ENCODE measurements around the gene KCNH4. TPM values are rescaled to one million over a fixed set of nuclear protein-coding genes. Genes with fewer than 3 reads are reported as not detected.

Gene KCNH4
- total RNA-seq, 1 experiment from 2014 or later = 1.5 TPM

- ChIA-PET CTCF (interaction anchor here (0.6 to 0.7 kb wide), 2 partner anchors 126 to 140 kb away, joined by 3 to 5 read pairs; no protein-coding TSS in a partner anchor), POLR2A (no interaction called here)
- Histone ChIP-seq H3K4me3 (ENCODE audit: low read depth in 2 of 2, low read length in 2 of 2) (no peak overlapping the region), H3K4me1 (ENCODE audit: control insufficient read depth, insufficient read depth, low read length) (peaks cover 7% of the 10 kb centered on the region; the same call in 1 of the 2 replicates), H3K36me3 (ENCODE audit: control insufficient read depth, insufficient read depth, low read length) (no peaks in the 10 kb centered on the region), H3K27me3 (ENCODE audit: control insufficient read depth, insufficient read depth, low read length) (no peaks in the 10 kb centered on the region), H3K27ac (ENCODE audit: low read length) (no peak overlapping the region), H3K9me3 (ENCODE audit: control insufficient read depth, insufficient read depth, low read depth, low read length) (no peaks in the 10 kb centered on the region)
- intact Hi-C loops (cut with micrococcal nuclease; ENCODE audit: unreplicated experiment) = no loop called here
- no peak for ATAC-seq
- no peak for DNase-seq (ENCODE audit: low read depth, low spot score)
- TF ChIP-seq CTCF (IDR thresholded peaks at IDR 0.05) (no peak; the same call in 1 of the 2 replicates), POLR2AphosphoS5 (IDR thresholded peaks at IDR 0.05; ENCODE audit: low read depth, low read length) (no peak), TCF7L2 (IDR thresholded peaks at IDR 0.05; ENCODE audit: low read depth, low read length) (no peak), SIN3A (IDR thresholded peaks at IDR 0.05; ENCODE audit: borderline replicate concordance, insufficient read depth, low read depth, low read length) (no peak), REST (IDR thresholded peaks at IDR 0.05; ENCODE audit: insufficient read depth in 1 of 2, low read depth in 2 of 2, low read length in 1 of 2) (no peak)
- in situ Hi-C loops (cut with HindIII; ENCODE audit: low pct_unique_long_range_greater_than_20kb, low sequenced_read_pairs) = no loop called here
- no TSS peak for BruUV-seq (replicated peaks)
Observed at GRCh38 chr17:42124256-42124655, 56.7 kb downstream of the KCNH4 start.

- no TSS peak for BruUV-seq (replicated peaks)
- CTCF ChIA-PET = no interaction called here
- in situ Hi-C loops (cut with HindIII; ENCODE audit: low pct_unique_long_range_greater_than_20kb, low sequenced_read_pairs) = no loop called here
Observed at GRCh38 chr17:42122371-42123303, 58.3 kb downstream of the KCNH4 start, which contains the start of gene HSPB9. TSS of gene HSPB9 (plus strand) at chr17:42122804. CDS start at chr17:42122851, 47 bp downstream.

More at GRCh38 chr17:42122371-42123303, 58.3 kb downstream of the KCNH4 start, which contains the start of gene HSPB9:
- ATAC-seq (no peak), DNase-seq (ENCODE audit: low read depth, low spot score) (no peak)
- no peak for TF ChIP-seq POLR2AphosphoS5 (IDR thresholded peaks at IDR 0.05; ENCODE audit: low read depth, low read length)
- no peak for TF ChIP-seq TCF7L2 (IDR thresholded peaks at IDR 0.05; ENCODE audit: low read depth, low read length)
- TF ChIP-seq SIN3A (IDR thresholded peaks at IDR 0.05; ENCODE audit: borderline replicate concordance, insufficient read depth, low read depth, low read length) = no peak
- TF ChIP-seq REST (IDR thresholded peaks at IDR 0.05; ENCODE audit: insufficient read depth in 1 of 2, low read depth in 2 of 2, low read length in 1 of 2) = no peak
- TF ChIP-seq CTCF (IDR thresholded peaks at IDR 0.05) = no peak
- Histone ChIP-seq H3K4me3 (ENCODE audit: low read depth in 2 of 2, low read length in 2 of 2) (no peak within 1 kb of the TSS), H3K36me3 (ENCODE audit: control insufficient read depth, insufficient read depth, low read length) (no peaks in the 10 kb centered on the region), H3K9me3 (ENCODE audit: control insufficient read depth, insufficient read depth, low read depth, low read length) (no peaks in the 10 kb centered on the region), H3K4me1 (ENCODE audit: control insufficient read depth, insufficient read depth, low read length) (peaks cover 7% of the 10 kb centered on the region; the same call in 1 of the 2 replicates), H3K27ac (ENCODE audit: low read length) (no peak within 1 kb of the TSS), H3K27me3 (ENCODE audit: control insufficient read depth, insufficient read depth, low read length) (no peaks in the 10 kb centered on the region)
- intact Hi-C loops (cut with micrococcal nuclease; ENCODE audit: unreplicated experiment) = no loop called here
- POLR2A ChIA-PET = no interaction called here

Data from Panc1 (cell line).